ENCODE results near the gene DHPS. TPM values are rescaled to one million over a fixed set of nuclear protein-coding genes. Genes with fewer than 3 reads are reported as not detected.

Gene DHPS
- total RNA-seq, 1 experiment from 2014 or later, result 86.4 TPM

DNA sequence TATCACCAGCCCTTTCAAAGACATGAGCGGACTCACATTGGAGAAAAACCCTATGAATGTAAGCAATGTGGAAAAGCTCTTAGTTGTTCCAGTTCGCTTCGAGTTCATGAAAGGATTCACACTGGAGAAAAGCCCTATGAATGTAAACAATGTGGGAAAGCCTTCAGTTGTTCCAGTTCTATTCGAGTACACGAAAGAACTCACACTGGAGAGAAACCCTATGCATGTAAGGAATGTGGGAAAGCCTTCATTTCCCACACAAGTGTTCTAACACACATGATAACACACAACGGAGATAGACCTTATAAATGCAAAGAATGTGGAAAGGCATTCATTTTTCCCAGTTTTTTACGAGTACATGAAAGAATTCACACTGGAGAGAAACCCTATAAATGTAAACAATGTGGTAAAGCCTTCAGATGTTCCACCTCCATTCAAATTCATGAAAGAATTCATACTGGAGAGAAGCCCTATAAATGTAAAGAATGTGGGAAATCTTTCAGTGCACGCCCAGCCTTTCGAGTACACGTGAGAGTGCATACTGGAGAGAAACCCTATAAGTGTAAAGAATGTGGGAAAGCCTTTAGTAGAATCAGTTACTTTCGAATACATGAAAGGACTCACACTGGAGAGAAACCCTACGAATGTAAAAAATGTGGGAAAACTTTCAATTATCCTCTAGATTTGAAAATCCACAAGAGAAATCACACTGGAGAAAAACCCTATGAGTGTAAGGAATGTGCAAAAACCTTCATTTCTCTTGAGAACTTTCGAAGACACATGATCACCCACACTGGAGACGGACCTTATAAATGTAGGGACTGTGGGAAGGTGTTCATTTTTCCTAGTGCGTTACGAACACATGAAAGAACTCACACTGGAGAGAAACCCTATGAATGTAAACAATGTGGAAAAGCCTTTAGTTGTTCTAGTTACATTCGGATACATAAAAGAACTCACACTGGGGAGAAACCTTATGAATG lies 53.3 kb downstream of the DHPS start:
- Histone ChIP-seq H3K4me3 (ENCODE audit: insufficient read depth, low read depth, low read length) (no peak overlapping the region), H3K27me3 (ENCODE audit: control insufficient read depth, insufficient read depth, low read length) (no peaks in the 10 kb centered on the region), H3K36me3 (replicated peaks; ENCODE audit: control insufficient read depth, insufficient read depth, low read length) (peaks cover 26% of the 10 kb centered on the region)
- DNase-seq, result no peak

GRCh38 chr19:12626958-12627357 lies 54.7 kb downstream of the DHPS start:
- H3K4me3 ChIP-seq (ENCODE audit: insufficient read depth, low read depth, low read length), result no peak overlapping the region
- no peak for DNase-seq
- no peaks in the 10 kb centered on the region for H3K27me3 ChIP-seq (ENCODE audit: control insufficient read depth, insufficient read depth, low read length)
- peaks cover 26% of the 10 kb centered on the region for H3K36me3 ChIP-seq (replicated peaks; ENCODE audit: control insufficient read depth, insufficient read depth, low read length)

Other genes starting within 250 kb of the DHPS start
- gene ZNF443, start 240.9 kb downstream of the DHPS start, total RNA-seq (2014; rRNA removed; shearing (Covaris generic)), result 0.24 and 0.41 TPM in 2 replicates
- gene ZNF709, start 197.1 kb downstream of the DHPS start, total RNA-seq (2014; rRNA removed; shearing (Covaris generic)), result 0.30 and 0.42 TPM in 2 replicates
- 2.7 and 3.5 TPM in 2 replicates for gene ZNF564, start 130.4 kb downstream of the DHPS start, total RNA-seq (2014; rRNA removed; shearing (Covaris generic))
- gene ZNF490, start 71.1 kb downstream of the DHPS start, total RNA-seq (2014; rRNA removed; shearing (Covaris generic)), result 3.1 and 5.2 TPM in 2 replicates
- gene ZNF791, start 71.0 kb downstream of the DHPS start, total RNA-seq (2014; rRNA removed; shearing (Covaris generic)), result 7.4 and 10.2 TPM in 2 replicates
- 58.4 and 71.2 TPM in 2 replicates for gene MAN2B1, start 15.1 kb downstream of the DHPS start, total RNA-seq (2014; rRNA removed; shearing (Covaris generic))
- gene WDR83, start 15.1 kb downstream of the DHPS start, total RNA-seq (2014; rRNA removed; shearing (Covaris generic)), result 11.6 and 12.5 TPM in 2 replicates
- gene GNG14, start 6.1 kb upstream of the DHPS start, total RNA-seq (2014; rRNA removed; shearing (Covaris generic)), result not detected in 2 replicates
- 15.3 and 21.2 TPM in 2 replicates for gene FBXW9, start 14.8 kb upstream of the DHPS start, total RNA-seq (2014; rRNA removed; shearing (Covaris generic))
- 34.1 and 48.9 TPM in 2 replicates for gene TNPO2, start 42.1 kb upstream of the DHPS start, total RNA-seq (2014; rRNA removed; shearing (Covaris generic))
- 186 and 218 TPM in 2 replicates for gene TRIR, start 52.8 kb upstream of the DHPS start, total RNA-seq (2014; rRNA removed; shearing (Covaris generic))
- 113 and 166 TPM in 2 replicates for gene GET3, start 55.6 kb upstream of the DHPS start, total RNA-seq (2014; rRNA removed; shearing (Covaris generic))
- gene BEST2, start 69.9 kb upstream of the DHPS start, total RNA-seq (2014; rRNA removed; shearing (Covaris generic)), result 0.37 and 1.5 TPM in 2 replicates
- gene HOOK2, start 93.7 kb upstream of the DHPS start, total RNA-seq (2014; rRNA removed; shearing (Covaris generic)), result 15.4 and 30.4 TPM in 2 replicates
- gene JUNB, start 109.6 kb upstream of the DHPS start, total RNA-seq (2014; rRNA removed; shearing (Covaris generic)), result 10.0 and 22.6 TPM in 2 replicates
- gene PRDX2, start 119.9 kb upstream of the DHPS start, total RNA-seq (2014; rRNA removed; shearing (Covaris generic)), result 508 and 571 TPM in 2 replicates
- gene THSD8, start 120.2 kb upstream of the DHPS start, total RNA-seq (2014; rRNA removed; shearing (Covaris generic)), result not detected in 2 replicates
- gene RNASEH2A, start 124.7 kb upstream of the DHPS start, total RNA-seq (2014; rRNA removed; shearing (Covaris generic)), result 85.4 and 104 TPM in 2 replicates
- 1.3 TPM in 2 replicates for gene RTBDN, start 152.7 kb upstream of the DHPS start, total RNA-seq (2014; rRNA removed; shearing (Covaris generic))
- gene MAST1, start 156.6 kb upstream of the DHPS start, total RNA-seq (2014; rRNA removed; shearing (Covaris generic)), result 5.5 and 7.0 TPM in 2 replicates
- 15.3 and 16.8 TPM in 2 replicates for gene DNASE2, start 199.6 kb upstream of the DHPS start, total RNA-seq (2014; rRNA removed; shearing (Covaris generic))
- gene KLF1, start 205.3 kb upstream of the DHPS start, total RNA-seq (2014; rRNA removed; shearing (Covaris generic)), result 0.37 and 0.76 TPM in 2 replicates
- 42.3 and 59.4 TPM in 2 replicates for gene GCDH, start 209.3 kb upstream of the DHPS start, total RNA-seq (2014; rRNA removed; shearing (Covaris generic))
- gene SYCE2, start 237.4 kb upstream of the DHPS start, total RNA-seq (2014; rRNA removed; shearing (Covaris generic)), result 0.24 and 2.0 TPM in 2 replicates